NCI-H2081 (cell line): ENCODE measurements around the gene SSC4D.

Source experiments
- DNase-seq, 2 experiments: peaks; one replicate each; lab custom pipeline; 2025; lab: John Stamatoyannopoulos, UW

The SSC4D gene

DNA sequence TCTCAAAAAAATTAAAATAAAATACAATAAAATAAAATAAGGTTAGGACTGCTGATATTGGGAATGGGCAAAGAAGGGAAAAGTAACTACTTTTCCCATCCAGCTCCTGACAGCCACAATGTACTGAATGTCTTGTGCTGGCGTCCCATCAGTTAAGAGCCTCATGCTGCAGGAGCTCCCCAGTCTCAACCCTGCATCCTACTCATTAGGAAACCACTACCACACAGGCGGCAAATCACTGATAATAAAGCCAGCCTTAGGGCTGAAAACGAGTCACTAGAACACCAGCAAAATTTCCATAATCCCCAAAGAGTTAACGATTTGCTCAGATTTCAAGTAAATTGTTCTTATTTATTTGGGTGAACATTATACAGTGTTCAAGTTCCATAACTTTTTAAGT, 55.0 kb downstream of the SSC4D start:
- no peak for DNase-seq

DNA sequence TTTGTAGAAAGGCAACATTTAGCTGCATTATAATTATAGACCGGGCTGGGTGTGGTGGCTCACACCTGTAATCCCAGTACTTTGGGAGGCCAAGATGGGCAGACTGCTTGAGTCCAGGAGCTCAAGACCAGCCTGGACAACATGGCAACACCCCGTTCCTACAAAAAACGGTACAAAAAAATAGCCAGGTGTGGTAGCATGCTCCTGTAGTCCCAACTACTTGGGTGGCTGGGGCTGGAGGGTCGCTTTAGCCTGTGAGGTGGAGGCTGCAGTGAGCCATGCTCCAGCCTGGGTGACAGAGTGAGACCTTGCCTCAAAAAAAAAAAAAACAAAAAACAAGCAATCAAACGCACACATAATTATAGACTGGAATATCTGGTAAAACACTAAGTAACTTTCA, 55.8 kb downstream of the SSC4D start:
- no peak for DNase-seq

- DNase-seq: no peak
Observed at GRCh38 chr7:76352193-76352592, 57.3 kb downstream of the SSC4D start.

DNA sequence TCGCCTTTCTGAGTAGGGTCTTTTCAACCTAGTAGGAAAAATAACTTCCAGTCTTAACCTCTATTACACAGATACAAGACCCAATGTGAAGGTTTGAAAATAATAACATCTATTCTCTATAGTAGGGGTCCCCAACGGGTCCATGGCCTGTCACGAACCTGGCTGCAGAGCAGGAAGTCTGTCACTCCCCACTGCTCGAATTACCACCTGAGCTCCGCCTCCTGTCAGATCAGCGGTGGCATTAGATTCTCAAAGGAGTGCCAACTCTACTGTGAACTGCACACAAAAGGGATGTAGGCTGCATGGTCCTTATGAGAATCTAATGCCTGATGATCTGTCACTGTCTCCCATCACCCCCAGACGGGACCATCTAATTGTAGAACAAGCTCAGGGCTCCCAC, 58.1 kb downstream of the SSC4D start:
- DNase-seq: no peak

DNA sequence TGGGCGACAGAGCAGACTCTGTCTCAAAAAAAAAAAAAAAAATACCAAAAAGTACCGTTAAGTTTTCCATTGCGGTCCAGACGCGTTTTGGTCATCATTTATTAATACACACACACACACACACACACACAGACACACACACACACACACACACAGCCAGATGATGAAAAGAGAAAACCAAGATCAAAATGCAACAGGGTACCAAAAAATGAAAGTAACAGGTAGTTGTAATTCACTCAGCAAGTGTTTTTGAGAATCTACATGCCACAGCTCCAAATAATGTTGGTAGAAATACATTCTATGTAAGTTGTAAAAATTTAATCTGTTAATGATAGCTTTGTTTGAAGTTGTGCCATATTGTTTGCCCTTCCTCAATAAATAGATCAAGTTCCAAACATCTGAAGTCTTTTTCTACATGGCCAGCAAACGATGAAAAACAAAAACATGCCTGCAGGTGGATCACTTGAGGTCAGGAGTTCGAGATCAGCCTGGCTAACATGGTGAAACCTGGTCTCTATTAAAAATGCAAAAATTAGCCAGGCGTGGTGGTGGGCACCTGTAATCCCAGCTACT, 60.1 kb downstream of the SSC4D start:
- DNase-seq: no peak

DNA sequence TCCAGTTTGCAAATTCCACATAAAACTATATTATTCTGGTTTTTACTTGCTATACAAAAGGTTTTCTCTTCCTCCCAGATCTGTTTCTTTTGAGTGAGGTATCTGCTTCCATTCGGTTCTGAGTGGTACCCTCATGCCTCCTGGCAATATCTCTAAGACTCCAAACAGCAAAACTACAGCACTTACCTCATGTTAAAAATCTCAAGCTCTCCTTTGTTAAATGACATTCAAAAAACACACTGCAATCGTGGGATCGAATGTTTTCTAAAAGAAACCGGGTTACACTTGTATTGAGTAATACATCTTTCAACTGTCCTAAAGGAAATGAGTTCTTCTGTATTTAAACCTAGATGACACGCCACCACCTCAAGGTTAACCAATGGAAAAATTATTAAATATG, 61.8 kb downstream of the SSC4D start:
- no peak for DNase-seq

DNA sequence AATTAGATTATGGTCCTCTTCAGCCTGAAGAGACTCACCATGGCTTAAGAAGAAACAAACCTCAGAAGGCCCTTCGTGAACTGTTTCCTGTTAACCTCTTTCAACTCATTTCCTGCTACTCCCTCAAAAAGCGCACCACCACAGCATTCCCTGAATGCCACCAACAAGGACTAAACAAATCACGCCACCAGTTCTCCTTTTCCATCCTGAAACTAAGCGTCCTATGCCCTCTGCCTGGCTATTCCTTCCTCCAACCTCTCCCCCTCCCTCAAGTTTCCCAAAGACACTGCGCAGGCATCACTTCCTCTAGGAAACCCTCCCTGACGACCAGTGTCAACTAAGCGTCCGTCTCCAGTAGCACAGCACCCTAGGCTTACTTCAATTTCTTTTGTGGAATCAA, 62.7 kb downstream of the SSC4D start:
- no peak for DNase-seq

DNA sequence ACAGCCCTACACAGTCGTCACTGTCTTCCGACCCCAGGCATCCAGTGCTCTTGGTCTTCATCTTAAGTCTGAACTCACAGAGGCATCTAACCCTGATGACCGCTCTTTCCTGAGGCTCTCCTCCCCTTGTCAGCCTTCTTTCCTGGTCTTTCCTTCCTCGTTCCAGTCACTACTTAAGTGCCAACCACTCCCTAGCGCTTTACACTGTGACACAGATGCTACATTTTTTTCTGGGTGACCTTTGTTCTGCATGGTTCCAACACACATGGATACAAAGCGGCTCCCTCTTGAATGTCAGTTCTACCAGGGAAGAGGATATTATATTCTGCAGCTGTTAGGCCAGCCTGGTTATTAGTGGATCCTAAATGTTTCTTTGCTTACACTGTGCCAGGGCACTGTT, 63.4 kb downstream of the SSC4D start:
- peak in 1 of 2 experiments; percentile 24 for DNase-seq

DNA sequence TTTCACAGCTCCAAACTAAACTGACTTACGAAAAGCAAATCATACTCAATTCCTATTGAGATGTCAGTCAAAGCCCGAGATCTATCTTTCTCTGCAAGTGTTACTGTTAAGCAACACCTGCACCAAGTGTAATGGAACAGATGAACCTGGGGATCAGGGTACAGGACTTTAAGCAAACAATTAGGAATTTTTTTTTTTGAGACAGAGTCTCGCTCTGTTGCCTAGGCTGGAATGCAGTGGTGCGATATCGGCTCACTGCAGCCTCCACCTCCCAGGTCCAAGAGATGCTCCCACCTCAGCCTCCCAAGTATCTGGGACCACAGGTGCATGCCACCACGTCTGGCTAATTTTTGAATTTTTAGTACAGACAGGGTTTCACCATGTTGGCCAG, 65.6 kb downstream of the SSC4D start:
- no peak for DNase-seq

DNA sequence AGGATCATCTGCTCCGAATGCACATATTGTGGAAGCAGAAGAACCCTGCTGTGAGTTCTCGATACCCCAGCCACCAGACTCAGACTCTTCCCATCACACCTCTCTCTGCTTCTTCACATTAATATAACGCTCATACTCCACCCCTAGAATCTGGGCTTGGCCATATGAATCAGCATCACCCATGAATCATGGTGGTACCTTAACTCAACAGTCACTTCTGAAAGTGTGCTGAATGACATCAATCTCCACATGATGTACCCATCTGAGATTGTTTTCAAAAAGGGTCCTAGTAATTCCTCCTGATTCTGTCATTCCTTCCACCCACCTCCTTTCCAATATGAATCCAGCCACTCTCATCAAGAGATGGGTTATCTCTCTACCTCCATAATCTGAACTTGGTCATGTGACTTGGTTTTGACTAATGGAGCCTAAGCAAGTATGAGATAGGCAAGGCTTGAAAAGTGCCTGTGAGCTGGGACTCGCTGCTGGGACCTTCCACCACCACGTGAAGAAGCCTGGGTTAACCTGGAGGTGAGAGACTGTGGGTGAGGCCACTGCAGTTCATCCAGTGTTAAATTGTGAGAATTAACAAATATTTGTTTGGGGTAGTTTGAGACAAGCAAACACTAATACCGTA, 66.1 kb downstream of the SSC4D start:
- no peak for DNase-seq

- no peak for DNase-seq
Observed at GRCh38 chr7:76342222-76342621, 67.3 kb downstream of the SSC4D start.

DNA sequence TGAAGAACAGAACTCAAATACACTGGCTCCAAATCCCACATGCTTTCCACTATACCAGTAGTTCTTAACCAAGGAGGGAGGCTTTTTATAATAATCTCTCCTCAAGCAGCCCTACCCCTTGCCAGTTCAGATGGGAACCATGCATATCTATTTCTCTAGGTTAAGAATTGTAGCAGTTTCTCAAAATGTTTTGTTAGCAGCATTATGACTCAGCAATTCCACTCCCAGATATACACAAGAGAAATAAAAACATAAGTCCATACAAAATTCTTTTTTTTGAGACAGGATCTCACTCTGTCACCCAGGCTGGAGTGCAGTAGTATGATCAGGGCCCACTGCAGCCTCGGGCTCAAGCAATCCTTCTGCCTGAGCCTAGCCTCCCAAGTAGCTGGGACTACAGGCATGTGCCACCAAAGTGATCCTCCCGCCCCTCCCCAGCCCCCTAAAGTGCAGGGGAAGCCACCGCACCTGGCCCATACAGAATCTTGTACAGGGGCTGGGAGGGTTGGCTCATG, 68.8 kb downstream of the SSC4D start:
- DNase-seq: no peak
